Measurements from ENCODE around the gene ZNF331.
A peak's percentile ranks its signal among the peaks of the same experiment; 100 is the strongest.

Gene ZNF331

DNA sequence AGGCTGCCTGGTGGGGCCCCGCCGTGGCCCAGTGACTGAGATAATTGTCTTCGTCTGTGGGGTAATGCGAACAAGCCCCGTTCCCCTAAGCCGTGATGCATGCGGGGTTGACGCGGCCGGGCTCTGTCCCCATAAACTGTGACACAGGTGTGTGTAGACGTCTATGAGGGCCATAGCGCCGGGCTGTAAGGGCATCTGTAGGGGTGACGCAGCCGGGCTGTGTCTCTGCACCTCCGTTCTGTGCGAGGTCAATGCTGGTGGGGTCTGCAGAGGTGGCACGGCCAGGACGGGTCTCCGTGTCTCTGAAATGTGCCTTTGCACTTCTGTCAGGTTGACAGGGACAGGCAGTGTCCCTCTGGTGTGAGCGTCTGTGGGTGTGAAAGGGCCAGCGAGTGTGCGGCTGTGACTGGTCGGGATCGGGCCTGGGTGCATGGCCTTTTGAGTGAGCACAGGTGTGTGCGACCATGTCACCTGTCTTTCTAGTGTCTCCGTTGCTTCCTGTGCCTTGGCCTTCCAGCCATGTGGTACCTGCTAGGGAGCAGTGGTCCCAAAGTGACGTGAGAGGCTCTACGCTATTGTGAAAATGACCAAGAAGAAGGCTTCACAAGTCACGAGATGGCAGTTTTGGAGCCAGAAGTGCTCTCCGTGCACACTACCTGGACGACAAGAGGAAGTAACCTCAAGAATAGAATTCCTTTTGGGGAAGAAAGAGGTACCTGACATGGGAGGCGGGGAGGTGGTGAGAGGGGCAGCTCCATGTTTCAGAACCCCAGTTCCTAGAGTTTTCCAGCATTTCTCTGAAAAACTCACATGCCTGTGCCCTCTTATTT lies 16.4 kb upstream of the ZNF331 start:
- DNase-seq, result no peak

DNA sequence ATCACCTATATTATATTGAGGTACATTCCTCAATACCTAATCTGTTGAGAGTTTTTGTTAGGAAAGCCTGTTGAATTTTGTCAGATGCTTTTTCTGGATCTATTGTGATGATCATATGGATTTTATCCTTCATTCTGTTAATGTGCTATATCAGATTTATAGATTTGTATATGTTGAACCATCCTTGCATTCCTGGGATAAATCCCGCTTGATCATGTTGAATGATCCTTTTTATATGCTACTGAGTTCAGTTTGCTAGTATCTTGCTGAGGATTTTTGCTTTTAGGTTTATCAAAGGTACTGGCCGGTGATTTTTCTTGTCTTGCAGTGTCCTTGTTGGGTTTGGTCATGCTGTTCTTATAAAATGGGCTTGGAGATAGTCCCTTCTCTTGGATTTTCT lies 12.0 kb upstream of the ZNF331 start:
- DNase-seq, result no peak

- DNase-seq, result no peak
Measured at GRCh38 chr19:53530622-53531021, 7.3 kb upstream of the ZNF331 start.

GRCh38 chr19:53531457-53531856 lies 6.5 kb upstream of the ZNF331 start:
- DNase-seq, result no peak

DNA sequence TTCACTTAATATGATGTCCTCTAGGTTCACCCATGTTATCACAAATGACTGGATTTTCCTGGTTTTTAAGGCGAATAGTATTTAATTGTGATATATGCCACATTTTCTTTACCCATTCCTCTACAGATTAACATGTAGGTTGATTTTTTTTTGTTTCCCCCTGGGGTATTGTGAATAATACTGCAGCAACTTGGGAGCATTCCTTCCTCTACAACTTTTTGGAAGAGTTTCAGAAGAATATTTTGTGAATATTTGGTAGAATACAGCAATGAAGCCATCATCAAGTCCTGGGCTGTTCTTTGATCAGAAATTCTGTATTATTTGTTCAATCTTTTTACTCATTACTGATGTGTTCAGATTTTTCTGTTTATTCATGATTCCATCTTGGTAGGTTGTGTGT lies 5.6 kb upstream of the ZNF331 start:
- no peak for DNase-seq

- DNase-seq, result no peak
Measured at GRCh38 chr19:53536225-53536548, 1.8 kb upstream of the ZNF331 start.

GRCh38 chr19:53537121-53537520 lies 824 bp upstream of the ZNF331 start:
- DNase-seq, result no peak

- no peak for DNase-seq
Measured at GRCh38 chr19:53538378-53539109, 599 bp downstream of the ZNF331 start.

GRCh38 chr19:53540091-53540490 lies 2.1 kb downstream of the ZNF331 start:
- no peak for DNase-seq

GRCh38 chr19:53541971-53542370 lies 4.0 kb downstream of the ZNF331 start:
- DNase-seq, result no peak

DNA sequence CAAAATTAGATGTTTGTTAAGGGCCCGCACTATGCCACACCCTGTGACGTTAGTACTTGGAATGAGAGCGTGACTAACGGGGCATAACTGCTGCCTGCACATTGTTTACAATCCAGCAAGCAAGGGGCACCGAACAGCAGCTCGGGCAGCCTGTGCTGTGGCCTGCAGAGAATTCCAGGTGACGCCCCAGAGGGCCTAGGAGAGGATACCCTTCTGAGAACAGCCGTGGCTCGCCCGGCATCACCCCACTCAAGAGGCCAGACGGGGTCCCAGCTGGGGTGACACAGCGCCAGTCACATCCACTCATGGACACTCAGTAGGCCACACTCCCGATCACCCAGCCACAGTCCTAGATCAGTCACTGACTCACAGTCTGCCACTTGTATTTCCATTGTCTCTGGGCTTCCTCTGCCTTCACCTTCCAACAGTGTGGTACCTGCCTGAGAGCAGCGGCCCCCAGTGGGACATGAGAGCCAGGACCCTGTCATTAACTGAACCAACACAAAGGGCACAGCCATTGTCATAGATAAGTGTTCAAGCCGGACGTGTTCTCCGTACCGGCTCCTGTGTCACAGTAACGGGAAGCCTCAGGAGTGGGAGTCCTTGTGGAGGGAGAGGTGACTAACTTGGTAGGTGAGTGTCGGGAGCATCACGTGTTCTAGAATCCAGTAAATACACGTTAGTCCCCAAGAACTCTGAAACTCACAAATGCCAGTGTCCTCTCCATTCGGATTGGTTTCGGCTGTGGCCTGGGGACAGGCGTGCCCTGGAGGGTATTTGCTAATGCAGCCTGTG lies 7.5 kb downstream of the ZNF331 start:
- DNase-seq, result no peak

GRCh38 chr19:53546758-53547513 lies 9.0 kb downstream of the ZNF331 start:
- DNase-seq, result no peak

GRCh38 chr19:53549340-53549739 lies 11.4 kb downstream of the ZNF331 start:
- DNase-seq, result no peak

DNA sequence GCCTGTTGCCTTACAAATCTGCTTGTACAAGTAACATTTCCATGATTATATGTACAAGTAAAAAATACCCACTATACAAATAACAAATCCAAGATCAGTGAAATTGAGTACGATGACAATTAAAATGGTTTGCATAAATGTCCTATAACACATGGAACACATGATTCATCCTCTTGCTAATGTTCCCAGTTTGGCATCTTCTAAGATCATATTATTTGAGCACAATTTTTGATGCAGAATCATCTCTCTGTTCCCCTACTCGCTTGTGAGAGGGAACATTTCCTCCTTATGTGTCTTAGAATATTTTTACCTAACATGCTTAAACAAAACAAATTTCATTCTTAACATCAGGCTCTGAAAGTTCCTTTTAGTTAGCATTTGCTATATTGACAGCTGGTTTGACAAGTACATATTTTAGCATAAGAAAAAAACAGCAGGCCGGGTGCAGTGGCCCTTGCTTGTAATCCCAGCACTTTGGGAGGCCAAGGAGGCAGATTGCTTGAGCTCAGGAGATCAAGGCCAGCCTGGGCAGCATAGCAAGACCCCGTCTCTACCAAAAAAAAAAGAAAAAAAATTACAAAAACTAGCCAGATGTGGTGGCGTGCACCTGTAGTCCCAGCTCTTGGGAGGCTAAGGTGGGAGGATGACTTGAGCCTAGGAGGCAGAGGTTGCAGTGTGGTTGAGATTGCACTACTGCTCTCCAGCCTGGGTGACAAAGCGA lies 14.2 kb downstream of the ZNF331 start:
- no peak for DNase-seq

DNA sequence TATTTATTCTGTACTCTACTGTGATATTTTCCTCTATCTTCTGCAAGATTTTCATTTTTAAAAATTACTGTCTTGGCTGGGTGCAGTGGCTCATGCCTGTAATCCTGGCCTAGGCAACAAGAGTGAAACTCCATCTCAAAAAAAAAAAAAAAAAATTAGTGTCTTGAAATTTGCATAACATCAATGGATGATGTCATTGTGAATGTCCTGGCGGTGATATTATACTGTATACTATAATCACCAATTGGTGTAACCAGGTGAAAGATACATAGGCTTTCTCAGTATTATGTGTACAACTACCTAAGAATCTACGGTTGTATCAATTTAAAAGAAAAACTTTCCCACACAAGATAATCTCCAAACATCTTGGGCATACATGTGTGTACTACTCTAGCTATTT lies 15.2 kb downstream of the ZNF331 start:
- DNase-seq, result no peak

- peak; percentile 30 for DNase-seq
Measured at GRCh38 chr19:53553865-53554791, 16.2 kb downstream of the ZNF331 start.

- no peak for DNase-seq
Measured at GRCh38 chr19:53554804-53555203, 16.9 kb downstream of the ZNF331 start.

DNA sequence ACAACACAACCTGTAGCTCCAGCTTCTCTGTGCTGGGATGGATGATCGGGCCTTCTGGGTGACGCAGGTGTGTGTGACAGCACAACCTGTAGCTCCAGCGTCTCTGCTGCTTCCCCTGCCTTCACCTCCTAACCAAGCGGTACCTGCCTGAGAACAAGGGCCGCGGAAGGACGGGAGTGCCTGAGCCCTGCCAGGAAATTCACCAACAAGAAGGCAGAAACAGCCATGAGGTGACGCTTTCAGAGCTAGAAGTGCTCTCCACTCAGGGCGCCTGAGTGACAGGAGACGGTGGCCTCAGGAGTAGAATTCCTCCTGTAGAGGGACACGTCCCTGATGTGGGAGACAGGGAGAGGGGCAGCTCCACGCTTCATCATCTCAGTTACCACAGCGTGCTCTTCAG lies 17.4 kb downstream of the ZNF331 start:
- DNase-seq, result no peak

GRCh38 chr19:53571339-53571738 lies 33.4 kb downstream of the ZNF331 start:
- no peak for DNase-seq

- no peak for DNase-seq
Measured at GRCh38 chr19:53576941-53577653, 39.2 kb downstream of the ZNF331 start.
